Sigmoid colon (tissue), 3 donors: ENCODE results near the gene TENT4A.

Experiments
- POLR2A ChIP-seq, 2 donors: fragments of 450-650 bp; IDR thresholded peaks; one replicate each; pipeline ENCODE4 v1.6.1; 2016; ENCODE audit warnings: antibody characterized with exemption in 2 of 2, mild to moderate bottlenecking in 2 of 2, moderate library complexity in 2 of 2
- TF ChIP-seq, protein P1 (sequence below), 4 experiments: fragments of 450-650 bp in 3 of 4; fragments of 200-600 bp in 1 of 4; IDR thresholded peaks; one replicate each; pipeline ENCODE4 v1.5.1; 2016 to 2019; ENCODE audit warnings: antibody characterized with exemption in 4 of 4, mild to moderate bottlenecking in 3 of 4, moderate library complexity in 2 of 4

DNA sequence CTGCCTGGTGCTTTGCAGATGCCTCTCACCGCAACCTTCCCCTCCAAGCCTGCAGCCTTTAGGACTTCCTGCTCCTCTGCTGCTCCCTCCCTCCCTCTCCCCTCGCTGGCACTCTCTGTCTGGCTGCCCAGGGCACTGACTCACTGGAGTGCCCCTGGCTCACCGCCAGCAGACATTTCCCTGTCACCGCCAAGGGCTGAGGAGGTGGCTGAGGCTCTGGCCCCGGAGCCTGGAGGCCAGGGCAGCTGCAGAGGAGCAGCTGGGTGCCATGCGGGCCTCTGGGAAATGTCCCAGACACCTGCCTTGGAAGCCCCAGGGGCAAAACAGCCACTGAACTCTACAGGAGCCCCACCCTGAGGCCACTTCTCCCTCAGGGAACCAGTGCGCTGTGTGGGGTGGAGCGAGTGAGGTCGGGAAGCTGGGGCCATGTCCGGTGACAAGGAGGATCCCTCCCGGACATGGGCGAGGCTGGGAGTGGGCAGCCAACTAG lies 53.4 kb downstream of the TENT4A start:
- TF ChIP-seq, protein P1, sequence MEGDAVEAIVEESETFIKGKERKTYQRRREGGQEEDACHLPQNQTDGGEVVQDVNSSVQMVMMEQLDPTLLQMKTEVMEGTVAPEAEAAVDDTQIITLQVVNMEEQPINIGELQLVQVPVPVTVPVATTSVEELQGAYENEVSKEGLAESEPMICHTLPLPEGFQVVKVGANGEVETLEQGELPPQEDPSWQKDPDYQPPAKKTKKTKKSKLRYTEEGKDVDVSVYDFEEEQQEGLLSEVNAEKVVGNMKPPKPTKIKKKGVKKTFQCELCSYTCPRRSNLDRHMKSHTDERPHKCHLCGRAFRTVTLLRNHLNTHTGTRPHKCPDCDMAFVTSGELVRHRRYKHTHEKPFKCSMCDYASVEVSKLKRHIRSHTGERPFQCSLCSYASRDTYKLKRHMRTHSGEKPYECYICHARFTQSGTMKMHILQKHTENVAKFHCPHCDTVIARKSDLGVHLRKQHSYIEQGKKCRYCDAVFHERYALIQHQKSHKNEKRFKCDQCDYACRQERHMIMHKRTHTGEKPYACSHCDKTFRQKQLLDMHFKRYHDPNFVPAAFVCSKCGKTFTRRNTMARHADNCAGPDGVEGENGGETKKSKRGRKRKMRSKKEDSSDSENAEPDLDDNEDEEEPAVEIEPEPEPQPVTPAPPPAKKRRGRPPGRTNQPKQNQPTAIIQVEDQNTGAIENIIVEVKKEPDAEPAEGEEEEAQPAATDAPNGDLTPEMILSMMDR (IDR thresholded peaks at IDR 0.05): no peak
- TF ChIP-seq POLR2A (IDR thresholded peaks at IDR 0.05): no peak
